H1 (cell line): ENCODE results near the gene DCAF6. TPM values are rescaled to one million over a fixed set of nuclear protein-coding genes. Genes with fewer than 3 reads are reported as not detected.

ENCODE experiments used
- CTCF ChIA-PET: fragments of 300-600 bp; sonication (Branson Sonifier 250); formaldehyde crosslinking; loops from one replicate; lab custom pipeline; 2021; ENCODE audit not compliant: partially characterized antibody; lab: Charles Lee
- POLR2A ChIA-PET: fragments of 300-600 bp; sonication (Branson Sonifier 250); formaldehyde crosslinking; loops from one replicate; lab custom pipeline; 2021; ENCODE audit warnings: inconsistent platforms; ENCODE audit not compliant: partially characterized antibody; lab: Charles Lee
- DNase-seq, 2 experiments: peaks; one replicate each; pipeline versions ENCODE4 v3.0.0 to v3.0.0-alpha.2; 2010 to 2022; ENCODE audit warnings: low spot score in 2 of 2, low read depth in 1 of 2, mixed read lengths in 1 of 2
- FAIRE-seq: peaks from 2 replicates; lab custom pipeline; 2011; peaks lifted over from hg19 to GRCh38; lab: Jason Lieb, UNC
- H2AFZ ChIP-seq: 2 replicates; pipeline ENCODE4 v1.8.1; 2012; ENCODE audit warnings: low read length, inconsistent platforms
- H2AK5ac ChIP-seq: 2 replicates; pipeline ENCODE4 v1.6.1; 2013; ENCODE audit warnings: low read depth, low read length
- H2BK120ac ChIP-seq: replicated peaks from 2 replicates; pipeline ENCODE3; 2013; ENCODE audit warnings: low read depth, low read length, inconsistent platforms
- H2BK12ac ChIP-seq: 2 replicates; pipeline ENCODE4 v1.6.1; 2013; ENCODE audit warnings: low read depth, low read length
- H2BK15ac ChIP-seq: 2 replicates; pipeline ENCODE4 v1.6.1; 2013; ENCODE audit warnings: low read length
- H2BK20ac ChIP-seq: 2 replicates; pipeline ENCODE4 v1.6.1; 2013; ENCODE audit warnings: low read length
- H2BK5ac ChIP-seq: 2 replicates; pipeline ENCODE4 v1.6.1; 2013; ENCODE audit warnings: low read depth, low read length
- H3K14ac ChIP-seq: 2 replicates; pipeline ENCODE4 v1.6.1; 2013; ENCODE audit warnings: inconsistent platforms; ENCODE audit not compliant: insufficient read length
- H3K18ac ChIP-seq: 2 replicates; pipeline ENCODE4 v1.6.1; 2013; ENCODE audit warnings: low read length; ENCODE audit errors: extremely low read depth
- H3K23ac ChIP-seq: 2 replicates; pipeline ENCODE4 v1.6.1; 2013; ENCODE audit warnings: inconsistent platforms; ENCODE audit not compliant: insufficient read length
- H3K23me2 ChIP-seq: 2 replicates; pipeline ENCODE4 v1.6.1; 2013; ENCODE audit warnings: low read depth, low read length
- H3K27ac ChIP-seq: 2 replicates; pipeline ENCODE4 v1.6.1; 2011; ENCODE audit warnings: low read depth, low read length, inconsistent platforms
- H3K27me3 ChIP-seq, 4 experiments: replicated peaks in 1 of 4; 1 replicate in 1 of 4; 2 replicates in 3 of 4; pipeline versions ENCODE4 v1.6.1 to v1.8.1; 2011 to 2013; ENCODE audit warnings: low read length in 3 of 4, mild to moderate bottlenecking in 3 of 4, inconsistent platforms in 2 of 4, mixed read lengths in 2 of 4, moderate library complexity in 1 of 4; ENCODE audit not compliant: control insufficient read depth in 3 of 4, insufficient read depth in 3 of 4; ENCODE audit errors: extremely low read depth in 1 of 4
- H3K36me3 ChIP-seq, 4 experiments: 2 replicates each; pipeline versions ENCODE4 v1.6.1 to v1.8.1; 2011 to 2013; ENCODE audit warnings: mild to moderate bottlenecking in 4 of 4, low read length in 3 of 4, moderate library complexity in 2 of 4, control low read depth in 1 of 4, inconsistent platforms in 1 of 4; ENCODE audit not compliant: insufficient read depth in 4 of 4, control insufficient read depth in 2 of 4
- H3K4ac ChIP-seq: replicated peaks from 2 replicates; pipeline ENCODE3; 2013; ENCODE audit warnings: low read length, low read depth, mixed read lengths, inconsistent platforms; ENCODE audit not compliant: insufficient read length
- H3K4me1 ChIP-seq, 4 experiments: replicated peaks in 1 of 4; 1 replicate in 1 of 4; 2 replicates in 3 of 4; pipeline versions ENCODE4 v1.6.1 to v1.8.1; 2011 to 2013; ENCODE audit warnings: low read length in 3 of 4, inconsistent platforms in 2 of 4, mixed read lengths in 1 of 4; ENCODE audit not compliant: insufficient read depth in 4 of 4, control insufficient read depth in 3 of 4
- H3K4me2 ChIP-seq, 2 experiments: 2 replicates each; pipeline versions ENCODE4 v1.6.1 to v1.8.1; 2011 to 2013; ENCODE audit warnings: low read depth in 2 of 2, low read length in 2 of 2, control low read depth in 1 of 2, inconsistent platforms in 1 of 2, mild to moderate bottlenecking in 1 of 2; ENCODE audit not compliant: insufficient read depth in 1 of 2
- H3K4me3 ChIP-seq, 4 experiments: fragments of 200-600, 300-600 bp in 1 of 4; sonication (generic), shearing (Covaris generic), sonication (Bioruptor Twin) in 1 of 4; 2 replicates each; pipeline versions ENCODE4 v1.5.1 to v1.8.1; 2011 to 2016; ENCODE audit warnings: low read length in 4 of 4, low read depth in 3 of 4, control low read depth in 2 of 4, inconsistent platforms in 2 of 4, mild to moderate bottlenecking in 2 of 4, mixed read lengths in 1 of 4, moderate library complexity in 1 of 4; ENCODE audit not compliant: insufficient read depth in 2 of 4; ENCODE audit errors: extremely low read depth in 1 of 4
- H3K56ac ChIP-seq: replicated peaks from 2 replicates; pipeline ENCODE3; 2013; ENCODE audit warnings: low read depth, mild to moderate bottlenecking, mixed read lengths, low read length, inconsistent platforms; ENCODE audit not compliant: insufficient read length
- H3K79me1 ChIP-seq: 2 replicates; pipeline ENCODE4 v1.6.1; 2013; ENCODE audit warnings: low read depth, low read length, control low read depth
- H3K79me2 ChIP-seq, 2 experiments: 2 replicates each; pipeline versions ENCODE4 v1.6.1 to v1.8.1; 2012 to 2013; ENCODE audit warnings: low read length in 2 of 2, mild to moderate bottlenecking in 2 of 2, inconsistent platforms in 1 of 2; ENCODE audit not compliant: insufficient read depth in 2 of 2, control insufficient read depth in 1 of 2
- H3K9ac ChIP-seq, 4 experiments: replicated peaks in 1 of 4; 1 replicate in 1 of 4; 2 replicates in 3 of 4; pipeline versions ENCODE4 v1.6.1 to v1.8.1; 2011 to 2013; ENCODE audit warnings: low read depth in 3 of 4, low read length in 3 of 4, control low read depth in 2 of 4, mild to moderate bottlenecking in 2 of 4, moderate library complexity in 2 of 4, inconsistent platforms in 1 of 4; ENCODE audit errors: extremely low read depth in 1 of 4
- H3K9me3 ChIP-seq, 2 experiments: 2 replicates each; pipeline versions ENCODE4 v1.6.1 to v1.8.1; 2012 to 2013; ENCODE audit warnings: mild to moderate bottlenecking in 2 of 2, moderate library complexity in 2 of 2, control low read depth in 1 of 2, inconsistent platforms in 1 of 2, low read depth in 1 of 2, low read length in 1 of 2, mixed read lengths in 1 of 2; ENCODE audit not compliant: insufficient read depth in 2 of 2
- H4K20me1 ChIP-seq, 2 experiments: replicated peaks in 1 of 2; 2 replicates each; pipeline versions ENCODE3 to v1.8.1; 2011 to 2013; ENCODE audit warnings: inconsistent platforms in 2 of 2, low read length in 2 of 2, mild to moderate bottlenecking in 1 of 2; ENCODE audit not compliant: insufficient read depth in 2 of 2, control insufficient read depth in 1 of 2
- H4K5ac ChIP-seq: 2 replicates; pipeline ENCODE4 v1.6.1; 2013; ENCODE audit warnings: low read length, low read depth, mixed read lengths, inconsistent platforms; ENCODE audit not compliant: insufficient read length
- H4K8ac ChIP-seq: 2 replicates; pipeline ENCODE4 v1.8.0; 2013; ENCODE audit warnings: mild to moderate bottlenecking, moderate library complexity, low read length, inconsistent platforms; ENCODE audit not compliant: insufficient read depth; ENCODE audit errors: extremely low read depth
- H4K91ac ChIP-seq: replicated peaks from 2 replicates; pipeline ENCODE3; 2013; ENCODE audit warnings: low read length, mixed read lengths, inconsistent platforms; ENCODE audit not compliant: insufficient read length
- ASH2L ChIP-seq: fragments of 200-600, 300-600 bp; sonication (generic); IDR thresholded peaks from one replicate; pipeline ENCODE4 v1.7.1; 2017; ENCODE audit warnings: low read length
- CEBPB ChIP-seq: IDR thresholded peaks from 2 replicates; pipeline ENCODE4 v1.6.1; 2012; ENCODE audit warnings: low read depth, low read length
- EZH2 ChIP-seq: fragments of 200-600 bp; sonication (generic); IDR thresholded peaks from 2 replicates; pipeline ENCODE4 v1.7.1; 2012; ENCODE audit warnings: low read depth, mild to moderate bottlenecking, moderate library complexity, low read length, inconsistent platforms; ENCODE audit not compliant: severe bottlenecking
- JUND ChIP-seq: IDR thresholded peaks from 2 replicates; pipeline ENCODE4 v1.6.1; 2011; ENCODE audit warnings: mild to moderate bottlenecking, improper control_type of control experiment, low read length
- KDM4A ChIP-seq: IDR thresholded peaks from one replicate; pipeline ENCODE4 v1.7.1; 2012; ENCODE audit warnings: low read depth, mild to moderate bottlenecking, moderate library complexity, low read length, inconsistent platforms; ENCODE audit not compliant: severe bottlenecking
- PHF8 ChIP-seq: fragments of 200-600 bp; sonication (generic); conservative IDR thresholded peaks from 2 replicates; pipeline ENCODE4 v1.7.1; 2012; ENCODE audit warnings: low read depth, mild to moderate bottlenecking, inconsistent platforms, low read length, moderate library complexity
- POLR2A ChIP-seq, 2 experiments: IDR thresholded peaks; 1 replicate in 1 of 2; 2 replicates in 1 of 2; pipeline ENCODE4 v1.6.1; 2011; ENCODE audit warnings: low read depth in 2 of 2, low read length in 2 of 2, mild to moderate bottlenecking in 2 of 2; ENCODE audit errors: control extremely low read depth in 1 of 2
- RAD21 ChIP-seq, 2 experiments: IDR thresholded peaks in 1 of 2; conservative IDR thresholded peaks in 1 of 2; 2 replicates each; pipeline ENCODE4 v1.6.1; 2011; ENCODE audit warnings: low read depth in 2 of 2, low read length in 2 of 2, improper control_type of control experiment in 1 of 2, inconsistent platforms in 1 of 2, mild to moderate bottlenecking in 1 of 2, moderate library complexity in 1 of 2
- RFX5 ChIP-seq: IDR thresholded peaks from 2 replicates; pipeline ENCODE4 v1.6.1; 2011; ENCODE audit warnings: low read depth, low read length, improper control_type of control experiment, borderline replicate concordance
- RXRA ChIP-seq: IDR thresholded peaks from 2 replicates; pipeline ENCODE4 v1.6.1; 2011; ENCODE audit warnings: low read depth, mild to moderate bottlenecking, low read length, moderate library complexity; ENCODE audit not compliant: insufficient read depth
- SIN3A ChIP-seq, 2 experiments: IDR thresholded peaks in 1 of 2; conservative IDR thresholded peaks in 1 of 2; 2 replicates each; pipeline ENCODE4 v1.6.1; 2011 to 2012; ENCODE audit warnings: low read length in 2 of 2, improper control_type of control experiment in 1 of 2, low read depth in 1 of 2, mild to moderate bottlenecking in 1 of 2
- SIRT6 ChIP-seq: IDR thresholded peaks from one replicate; pipeline ENCODE4 v1.7.1; 2012; ENCODE audit warnings: low read length, inconsistent platforms
- TBP ChIP-seq: IDR thresholded peaks from 2 replicates; pipeline ENCODE4 v1.6.1; 2011; ENCODE audit warnings: low read depth, low read length, improper control_type of control experiment
- TEAD4 ChIP-seq: IDR thresholded peaks from 2 replicates; pipeline ENCODE4 v1.6.1; 2012; ENCODE audit warnings: low read depth, low read length, inconsistent platforms, mixed read lengths
- YY1 ChIP-seq: IDR thresholded peaks from 2 replicates; pipeline ENCODE4 v1.6.1; 2011; ENCODE audit warnings: low read depth, mild to moderate bottlenecking, low read length
- ZNF274 ChIP-seq: IDR thresholded peaks from 2 replicates; pipeline ENCODE4 v1.7.0; 2012; ENCODE audit warnings: low read length, borderline replicate concordance; ENCODE audit errors: extremely low read depth
- WGBS, 2 experiments: shearing (Covaris generic) in 1 of 2; methylation state at CpG; one replicate each; pipeline versions ENCODE4 v1.1.6 to v1.1.7; 2013 to 2015; ENCODE audit warnings: low lambda C conversion rate in 2 of 2, mixed read lengths in 2 of 2, inconsistent platforms in 1 of 2, low coverage in 1 of 2, missing lambda C conversion rate in 1 of 2; ENCODE audit not compliant: insufficient replicate concordance in 2 of 2, insufficient coverage in 1 of 2, insufficient read length in 1 of 2; ENCODE audit errors: extremely low coverage in 1 of 2, missing lambda C conversion rate in 1 of 2; 5-methylcytosine and 5-hydroxymethylcytosine counted together
- polyA plus RNA-seq, 7 experiments: library from polyadenylated mRNA; depleted of rRNA in 3 of 7; stranded (reverse) in 5 of 7; unstranded in 2 of 7; fragments of >200 nt in 5 of 7; fragments of 200-250 nt in 2 of 7; gene quantifications; 1 replicate in 5 of 7; 2 replicates in 1 of 7; 4 replicates in 1 of 7; pipeline versions ENCODE4 v1.2.1 to v1.2.3, GENCODE V29; 2011 to 2013; ENCODE audit warnings: missing spikeins in 2 of 7, mixed read lengths in 2 of 7
- total RNA-seq: library from RNA; stranded (reverse); fragmentation: NEBNext Ultra II Directional; extraction: Animal tissue kit (Norgen Biotek cat#: 25700); gene quantifications from 2 replicates; pipeline ENCODE4 v1.2.1, GENCODE V29; 2021

The DCAF6 gene
- total and polyA plus RNA-seq, 2 of the 8 experiments (the other 6 are each of a cell fraction or from before 2014, with no cell fraction given): 12.3 to 17.4 TPM

GRCh38 chr1:168057355-168057754 lies 120.9 kb downstream of the DCAF6 start:
- H4K91ac ChIP-seq: no peak overlapping the region
- H3K27me3 ChIP-seq: no peaks in the 10 kb centered on the region
- ChIA-PET POLR2A (no interaction called here), CTCF (interaction anchor here (2.0 kb wide), 1 partner anchor 25 kb away, joined by 7 read pairs; no protein-coding TSS in a partner anchor)
- FAIRE-seq (no peak), DNase-seq (no peak)
- H3K56ac ChIP-seq: no peak overlapping the region
- 92% methylated on average over 1 of the region's 1 CpG; no CpG with 5 or more reads in 1 of the 2 experiments for whole genome bisulfite sequencing, 2 experiments
- no peak overlapping the region for H2AK5ac ChIP-seq
- no peaks in the 10 kb centered on the region for H3K9me3 ChIP-seq
- no peak overlapping the region for H3K9ac ChIP-seq
- no peak overlapping the region for H2BK20ac ChIP-seq
- no peak overlapping the region for H2BK5ac ChIP-seq
- no peak overlapping the region for H3K23ac ChIP-seq
- H3K36me3 ChIP-seq: no peaks in the 10 kb centered on the region; a peak in 1 of 8 replicates
- H4K8ac ChIP-seq: no peak overlapping the region
- no peak overlapping the region for H3K4ac ChIP-seq
- no peaks in the 10 kb centered on the region for H3K79me2 ChIP-seq
- no peak overlapping the region for H2BK15ac ChIP-seq
- H2BK12ac ChIP-seq: no peak overlapping the region
- no peak overlapping the region for H2BK120ac ChIP-seq
- no peak overlapping the region for H4K5ac ChIP-seq
- H3K4me3 ChIP-seq: no peak overlapping the region
- H2AFZ ChIP-seq: no peak overlapping the region
- H3K14ac ChIP-seq: no peak overlapping the region
- H3K18ac ChIP-seq: no peak overlapping the region
- no peak overlapping the region for H3K27ac ChIP-seq
- H3K79me1 ChIP-seq: no peaks in the 10 kb centered on the region
- no peaks in the 10 kb centered on the region for H4K20me1 ChIP-seq
- H3K23me2 ChIP-seq: no peaks in the 10 kb centered on the region
- H3K4me1 ChIP-seq: no peaks in the 10 kb centered on the region
- no peak overlapping the region for H3K4me2 ChIP-seq
- no peak for TF ChIP-seq EZH2
- no peak for TF ChIP-seq POLR2A (IDR thresholded peaks at IDR 0.05; ENCODE audit: control extremely low read depth in 1 of 2, low read depth in 2 of 2, low read length in 2 of 2)
- TF ChIP-seq CEBPB: no peak
- no peak for TF ChIP-seq ZNF274
- no peak for TF ChIP-seq RFX5
- TF ChIP-seq KDM4A: no peak
- TF ChIP-seq YY1: no peak
- TF ChIP-seq SIRT6: no peak
- TF ChIP-seq TEAD4: no peak
- TF ChIP-seq RXRA: no peak
- no peak for TF ChIP-seq RAD21 (IDR thresholded peaks at IDR 0.05 in 1 of 2, conservative IDR thresholded peaks at IDR 0.05 in 1 of 2; ENCODE audit: low read depth in 2 of 2, low read length in 2 of 2)
- TF ChIP-seq PHF8: no peak
- TF ChIP-seq ASH2L: no peak
- no peak for TF ChIP-seq TBP
- no peak for TF ChIP-seq JUND
- TF ChIP-seq SIN3A (conservative IDR thresholded peaks at IDR 0.05 in 1 of 2, IDR thresholded peaks at IDR 0.05 in 1 of 2; ENCODE audit: low read depth in 1 of 2, low read length in 2 of 2): no peak
